T-helper 17 cell (primary cell): ENCODE data around the gene PAN3. TPM values are rescaled to one million over a fixed set of nuclear protein-coding genes. Genes with fewer than 3 reads are reported as not detected.

Source experiments
- ATAC-seq: fragments of 150-1000 bp; cut with Tn5 transposase; 2 replicates; pipeline ENCODE4 v1.10.0; 2021; ENCODE audit warnings: mild to moderate bottlenecking, moderate library complexity
- DNase-seq, 3 donors: peaks; one replicate each; pipeline versions ENCODE4 v3.0.0 to v3.0.0-alpha.2; 2020 to 2021
- H3K9me3 ChIP-seq: one replicate; pipeline ENCODE4 v1.7.0; 2013; ENCODE audit warnings: low read length, mild to moderate bottlenecking; ENCODE audit not compliant: control insufficient read depth, poor library complexity, severe bottlenecking
- H3K27ac Mint-ChIP-seq: one replicate; pipeline ENCODE4 v1.8.0; 2022; ENCODE audit warnings: mild to moderate bottlenecking, moderate library complexity, mixed read lengths
- H3K27me3 Mint-ChIP-seq: one replicate; pipeline ENCODE4 v1.8.0; 2022; ENCODE audit warnings: mixed read lengths
- H3K36me3 Mint-ChIP-seq: one replicate; pipeline ENCODE4 v1.8.0; 2022; ENCODE audit warnings: low read depth, mixed read lengths
- H3K4me1 Mint-ChIP-seq: one replicate; pipeline ENCODE4 v1.8.0; 2022; ENCODE audit warnings: mild to moderate bottlenecking, mixed read lengths
- H3K4me3 Mint-ChIP-seq: one replicate; pipeline ENCODE4 v1.8.0; 2022; ENCODE audit warnings: mild to moderate bottlenecking, moderate library complexity, mixed read lengths
- total RNA-seq, 4 donors: library from RNA in 2 of 4; stranded (reverse) in 2 of 4; gene quantifications; one replicate each; pipeline ENCODE4 v1.2.3 and lab custom pipeline; 2022 to 2026

PAN3 gene
- total RNA-seq, 2 donors from 2014 or later: 67.2 to 70.2 TPM

- Mint-ChIP-seq H3K36me3 (no peaks in the 10 kb centered on the region), H3K27ac (no peak overlapping the region), H3K4me1 (peaks cover 2% of the 10 kb centered on the region), H3K4me3 (no peak overlapping the region), H3K27me3 (no peaks in the 10 kb centered on the region)
- H3K9me3 ChIP-seq: no peaks in the 10 kb centered on the region
- ATAC-seq (no peak), DNase-seq (no peak)
Observed at GRCh38 chr13:28313579-28313978, 175.2 kb downstream of the PAN3 start.

- no peak for ATAC-seq
- H3K4me3 Mint-ChIP-seq: no peak overlapping the region
- DNase-seq: no peak
- no peak overlapping the region for H3K27ac Mint-ChIP-seq
- no peaks in the 10 kb centered on the region for H3K36me3 Mint-ChIP-seq
- no peaks in the 10 kb centered on the region for H3K27me3 Mint-ChIP-seq
- peaks cover 3% of the 10 kb centered on the region for H3K4me1 Mint-ChIP-seq
- H3K9me3 ChIP-seq: no peaks in the 10 kb centered on the region
Observed at GRCh38 chr13:28314879-28315278, 176.5 kb downstream of the PAN3 start.

GRCh38 chr13:28316129-28316528 lies 177.8 kb downstream of the PAN3 start:
- Mint-ChIP-seq H3K4me1 (peaks cover 4% of the 10 kb centered on the region), H3K36me3 (no peaks in the 10 kb centered on the region), H3K27ac (no peak overlapping the region), H3K27me3 (peaks cover 1% of the 10 kb centered on the region), H3K4me3 (no peak overlapping the region)
- DNase-seq (no peak), ATAC-seq (no peak)
- no peaks in the 10 kb centered on the region for H3K9me3 ChIP-seq

- DNase-seq: no peak
- no peak overlapping the region for H3K4me3 Mint-ChIP-seq
- no peak for ATAC-seq
- no peak overlapping the region for H3K27ac Mint-ChIP-seq
- H3K4me1 Mint-ChIP-seq: peaks cover 4% of the 10 kb centered on the region
- H3K36me3 Mint-ChIP-seq: no peaks in the 10 kb centered on the region
- H3K27me3 Mint-ChIP-seq: peaks cover 8% of the 10 kb centered on the region
- H3K9me3 ChIP-seq: no peaks in the 10 kb centered on the region
Observed at GRCh38 chr13:28316836-28317235, 178.5 kb downstream of the PAN3 start.

GRCh38 chr13:28318496-28318895 lies 180.2 kb downstream of the PAN3 start:
- Mint-ChIP-seq H3K27me3 (peaks cover 8% of the 10 kb centered on the region), H3K36me3 (no peaks in the 10 kb centered on the region), H3K4me3 (no peak overlapping the region), H3K4me1 (peaks cover 4% of the 10 kb centered on the region), H3K27ac (no peak overlapping the region)
- ATAC-seq (no peak), DNase-seq (no peak)
- H3K9me3 ChIP-seq: no peaks in the 10 kb centered on the region

- DNase-seq (no peak), ATAC-seq (no peak)
- Mint-ChIP-seq H3K36me3 (no peaks in the 10 kb centered on the region), H3K4me3 (no peak overlapping the region), H3K27ac (no peak overlapping the region), H3K4me1 (peaks cover 7% of the 10 kb centered on the region), H3K27me3 (peaks cover 8% of the 10 kb centered on the region)
- no peaks in the 10 kb centered on the region for H3K9me3 ChIP-seq
Observed at GRCh38 chr13:28319528-28319927, 181.2 kb downstream of the PAN3 start.

GRCh38 chr13:28320209-28320608 lies 181.9 kb downstream of the PAN3 start:
- no peak for DNase-seq
- Mint-ChIP-seq H3K4me3 (no peak overlapping the region), H3K4me1 (peaks cover 7% of the 10 kb centered on the region)

GRCh38 chr13:28320884-28321574 lies 182.7 kb downstream of the PAN3 start:
- no peaks in the 10 kb centered on the region for H3K36me3 Mint-ChIP-seq
- H3K27me3 Mint-ChIP-seq: peaks cover 13% of the 10 kb centered on the region
- no peaks in the 10 kb centered on the region for H3K9me3 ChIP-seq
- no peak overlapping the region for H3K27ac Mint-ChIP-seq
- no peak overlapping the region for H3K4me3 Mint-ChIP-seq
- ATAC-seq: no peak
- H3K4me1 Mint-ChIP-seq: peaks cover 6% of the 10 kb centered on the region
- DNase-seq: no peak

More at GRCh38 chr13:28320209-28320608, 181.9 kb downstream of the PAN3 start:
- no peak for ATAC-seq
- Mint-ChIP-seq H3K36me3 (no peaks in the 10 kb centered on the region), H3K27me3 (peaks cover 13% of the 10 kb centered on the region), H3K27ac (no peak overlapping the region)
- H3K9me3 ChIP-seq: no peaks in the 10 kb centered on the region

GRCh38 chr13:28321756-28322155 lies 183.4 kb downstream of the PAN3 start:
- ATAC-seq: no peak
- H3K9me3 ChIP-seq: no peaks in the 10 kb centered on the region
- Mint-ChIP-seq H3K4me3 (no peak overlapping the region), H3K4me1 (peaks cover 5% of the 10 kb centered on the region), H3K27ac (no peak overlapping the region), H3K27me3 (peaks cover 13% of the 10 kb centered on the region), H3K36me3 (no peaks in the 10 kb centered on the region)
- no peak for DNase-seq

- H3K4me3 Mint-ChIP-seq: no peak overlapping the region
- DNase-seq (no peak), ATAC-seq (no peak)
- no peak overlapping the region for H3K27ac Mint-ChIP-seq
- H3K27me3 Mint-ChIP-seq: peaks cover 13% of the 10 kb centered on the region
- H3K9me3 ChIP-seq: no peaks in the 10 kb centered on the region
- H3K4me1 Mint-ChIP-seq: peaks cover 5% of the 10 kb centered on the region
- no peaks in the 10 kb centered on the region for H3K36me3 Mint-ChIP-seq
Observed at GRCh38 chr13:28322256-28322905, 184.0 kb downstream of the PAN3 start.

GRCh38 chr13:28324181-28324789 lies 185.9 kb downstream of the PAN3 start:
- H3K27me3 Mint-ChIP-seq: peaks cover 17% of the 10 kb centered on the region
- DNase-seq (peak in 1 of 3 donors; percentile 40), ATAC-seq (peak; percentile 78)
- no peaks in the 10 kb centered on the region for H3K9me3 ChIP-seq
- H3K4me1 Mint-ChIP-seq: peaks cover 5% of the 10 kb centered on the region
- H3K4me3 Mint-ChIP-seq: no peak overlapping the region
- H3K27ac Mint-ChIP-seq: no peak overlapping the region
- no peaks in the 10 kb centered on the region for H3K36me3 Mint-ChIP-seq

GRCh38 chr13:28325022-28325421 lies 186.7 kb downstream of the PAN3 start:
- Mint-ChIP-seq H3K36me3 (no peaks in the 10 kb centered on the region), H3K27me3 (peaks cover 17% of the 10 kb centered on the region), H3K4me3 (no peak overlapping the region), H3K4me1 (peaks cover 3% of the 10 kb centered on the region), H3K27ac (no peak overlapping the region)
- H3K9me3 ChIP-seq: no peaks in the 10 kb centered on the region
- DNase-seq (no peak), ATAC-seq (no peak)

- Mint-ChIP-seq H3K4me3 (no peak overlapping the region), H3K27me3 (peaks cover 17% of the 10 kb centered on the region), H3K4me1 (peaks cover 3% of the 10 kb centered on the region), H3K36me3 (no peaks in the 10 kb centered on the region), H3K27ac (no peak overlapping the region)
- no peaks in the 10 kb centered on the region for H3K9me3 ChIP-seq
- ATAC-seq (no peak), DNase-seq (no peak)
Observed at GRCh38 chr13:28326056-28326455, 187.7 kb downstream of the PAN3 start.
